ENCODE data around the gene RIN3. TPM values are rescaled to one million over a fixed set of nuclear protein-coding genes. Genes with fewer than 3 reads are reported as not detected.

The RIN3 gene
- total RNA-seq, 1 experiment from 2014 or later: 4.8 TPM

DNA sequence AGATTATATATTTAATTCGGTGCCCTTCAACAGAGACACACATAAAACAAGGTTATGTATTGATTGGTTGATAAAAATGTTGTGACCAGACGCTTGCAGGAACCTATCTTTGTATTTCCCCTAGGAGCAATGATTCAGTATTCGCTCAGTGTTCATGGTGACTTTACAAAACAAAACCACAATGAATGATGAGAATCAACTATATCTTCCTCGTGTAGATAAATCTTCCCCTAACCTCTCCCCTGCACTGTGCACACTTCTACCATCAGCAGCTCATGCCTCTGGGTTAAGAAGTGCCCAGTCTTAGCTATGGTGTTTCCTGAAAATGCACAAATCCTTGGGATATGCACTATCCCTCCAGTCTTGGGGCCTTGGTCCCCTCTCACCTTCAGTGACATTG, 16.3 kb downstream of the RIN3 start:
- Histone ChIP-seq H4K20me1 (ENCODE audit: low read length) (no peaks in the 10 kb centered on the region), H3K36me3 (ENCODE audit: low read depth, low read length) (no peaks in the 10 kb centered on the region), H3K79me2 (ENCODE audit: low read length) (no peaks in the 10 kb centered on the region), H2AFZ (ENCODE audit: low read length) (no peak overlapping the region), H3K9ac (ENCODE audit: low read length) (no peak overlapping the region), H3K4me2 (ENCODE audit: low read length) (no peak overlapping the region), H3K27ac (ENCODE audit: low read length) (no peak overlapping the region), H3K9me3 (ENCODE audit: low read length) (no peaks in the 10 kb centered on the region), H3F3A (ENCODE audit: low read length, unreplicated experiment) (no peaks in the 10 kb centered on the region), H3K4me1 (ENCODE audit: insufficient read depth, low read length) (no peaks in the 10 kb centered on the region), H3K9me2 (replicated peaks; ENCODE audit: low read length) (no peaks in the 10 kb centered on the region), H3K27me3 (ENCODE audit: low read length) (no peaks in the 10 kb centered on the region), H3K4me3 (ENCODE audit: low read length) (no peak overlapping the region)
- BruUV-seq (replicated peaks): no TSS peak
- POLR2A ChIA-PET (ENCODE audit: unreplicated experiment): no interaction called here
- intact Hi-C loops (cut with micrococcal nuclease): no loop called here
- CTCF ChIA-PET: no interaction called here
- TF ChIP-seq, protein P1, sequence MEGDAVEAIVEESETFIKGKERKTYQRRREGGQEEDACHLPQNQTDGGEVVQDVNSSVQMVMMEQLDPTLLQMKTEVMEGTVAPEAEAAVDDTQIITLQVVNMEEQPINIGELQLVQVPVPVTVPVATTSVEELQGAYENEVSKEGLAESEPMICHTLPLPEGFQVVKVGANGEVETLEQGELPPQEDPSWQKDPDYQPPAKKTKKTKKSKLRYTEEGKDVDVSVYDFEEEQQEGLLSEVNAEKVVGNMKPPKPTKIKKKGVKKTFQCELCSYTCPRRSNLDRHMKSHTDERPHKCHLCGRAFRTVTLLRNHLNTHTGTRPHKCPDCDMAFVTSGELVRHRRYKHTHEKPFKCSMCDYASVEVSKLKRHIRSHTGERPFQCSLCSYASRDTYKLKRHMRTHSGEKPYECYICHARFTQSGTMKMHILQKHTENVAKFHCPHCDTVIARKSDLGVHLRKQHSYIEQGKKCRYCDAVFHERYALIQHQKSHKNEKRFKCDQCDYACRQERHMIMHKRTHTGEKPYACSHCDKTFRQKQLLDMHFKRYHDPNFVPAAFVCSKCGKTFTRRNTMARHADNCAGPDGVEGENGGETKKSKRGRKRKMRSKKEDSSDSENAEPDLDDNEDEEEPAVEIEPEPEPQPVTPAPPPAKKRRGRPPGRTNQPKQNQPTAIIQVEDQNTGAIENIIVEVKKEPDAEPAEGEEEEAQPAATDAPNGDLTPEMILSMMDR (conservative IDR thresholded peaks at IDR 0.05; ENCODE audit: low read depth, low read length): no peak
- TF ChIP-seq EZH2 (IDR thresholded peaks at IDR 0.05; ENCODE audit: low read length, unreplicated experiment) (no peak), EZH2phosphoT487 (IDR thresholded peaks at IDR 0.05; ENCODE audit: borderline replicate concordance, low read length) (no peak)
- no peak for ATAC-seq
- DNase-seq: peak; percentile 18

DNA sequence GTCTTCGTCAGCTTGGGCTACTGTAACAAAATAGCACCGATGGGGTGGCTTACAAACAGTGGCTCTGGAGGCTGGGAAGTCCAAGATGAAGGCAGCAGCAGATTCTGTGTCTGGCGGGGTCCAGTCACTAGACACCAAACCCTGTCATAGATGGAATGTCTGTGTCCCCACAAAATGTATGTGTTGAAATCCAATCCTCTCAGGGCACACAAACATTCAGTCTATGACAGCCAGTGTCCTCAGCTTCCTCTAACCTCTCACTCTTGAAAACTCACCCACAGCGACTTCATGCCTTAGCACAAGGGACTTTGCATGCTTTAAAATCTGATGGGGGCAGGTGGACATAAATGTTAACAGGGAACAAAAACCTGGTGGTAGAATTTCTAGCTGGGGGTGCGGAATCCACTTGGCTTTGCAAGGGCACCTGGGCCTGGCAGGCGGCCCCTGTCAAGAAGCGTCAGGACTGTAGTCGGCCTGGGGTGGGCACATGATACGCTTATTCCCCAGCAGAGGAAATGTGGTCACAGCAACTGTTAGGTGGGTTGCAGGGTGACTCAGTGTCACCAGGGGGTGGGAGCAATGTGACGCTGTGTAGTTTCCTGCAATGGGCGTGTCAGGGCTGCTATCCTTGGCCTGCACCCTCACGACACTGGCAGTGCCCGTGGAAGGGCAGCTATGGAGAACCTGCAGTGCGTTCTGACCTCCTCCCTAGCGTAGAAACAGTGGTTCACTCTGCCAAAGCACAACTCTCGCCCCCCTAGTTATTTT, 17.7 kb downstream of the RIN3 start:
- Histone ChIP-seq H2AFZ (ENCODE audit: low read length) (no peak overlapping the region), H3F3A (ENCODE audit: low read length, unreplicated experiment) (no peaks in the 10 kb centered on the region), H3K79me2 (ENCODE audit: low read length) (no peaks in the 10 kb centered on the region), H3K27me3 (ENCODE audit: low read length) (no peaks in the 10 kb centered on the region), H3K4me2 (ENCODE audit: low read length) (no peak overlapping the region), H3K9me2 (replicated peaks; ENCODE audit: low read length) (no peaks in the 10 kb centered on the region), H3K4me1 (ENCODE audit: insufficient read depth, low read length) (no peaks in the 10 kb centered on the region; the same call in 1 of the 2 replicates), H3K36me3 (ENCODE audit: low read depth, low read length) (no peaks in the 10 kb centered on the region), H3K4me3 (ENCODE audit: low read length) (no peak overlapping the region), H3K27ac (ENCODE audit: low read length) (no peak overlapping the region), H4K20me1 (ENCODE audit: low read length) (no peaks in the 10 kb centered on the region), H3K9me3 (ENCODE audit: low read length) (no peaks in the 10 kb centered on the region), H3K9ac (ENCODE audit: low read length) (no peak overlapping the region)
- ChIA-PET CTCF (no interaction called here), POLR2A (ENCODE audit: unreplicated experiment) (no interaction called here)
- TF ChIP-seq, protein P1 (conservative IDR thresholded peaks at IDR 0.05; ENCODE audit: low read depth, low read length): no peak
- TF ChIP-seq EZH2 (IDR thresholded peaks at IDR 0.05; ENCODE audit: low read length, unreplicated experiment) (no peak), EZH2phosphoT487 (IDR thresholded peaks at IDR 0.05; ENCODE audit: borderline replicate concordance, low read length) (no peak)
- no peak for ATAC-seq
- no peak for DNase-seq
- BruUV-seq (replicated peaks): no TSS peak
- intact Hi-C loops (cut with micrococcal nuclease): no loop called here

DNA sequence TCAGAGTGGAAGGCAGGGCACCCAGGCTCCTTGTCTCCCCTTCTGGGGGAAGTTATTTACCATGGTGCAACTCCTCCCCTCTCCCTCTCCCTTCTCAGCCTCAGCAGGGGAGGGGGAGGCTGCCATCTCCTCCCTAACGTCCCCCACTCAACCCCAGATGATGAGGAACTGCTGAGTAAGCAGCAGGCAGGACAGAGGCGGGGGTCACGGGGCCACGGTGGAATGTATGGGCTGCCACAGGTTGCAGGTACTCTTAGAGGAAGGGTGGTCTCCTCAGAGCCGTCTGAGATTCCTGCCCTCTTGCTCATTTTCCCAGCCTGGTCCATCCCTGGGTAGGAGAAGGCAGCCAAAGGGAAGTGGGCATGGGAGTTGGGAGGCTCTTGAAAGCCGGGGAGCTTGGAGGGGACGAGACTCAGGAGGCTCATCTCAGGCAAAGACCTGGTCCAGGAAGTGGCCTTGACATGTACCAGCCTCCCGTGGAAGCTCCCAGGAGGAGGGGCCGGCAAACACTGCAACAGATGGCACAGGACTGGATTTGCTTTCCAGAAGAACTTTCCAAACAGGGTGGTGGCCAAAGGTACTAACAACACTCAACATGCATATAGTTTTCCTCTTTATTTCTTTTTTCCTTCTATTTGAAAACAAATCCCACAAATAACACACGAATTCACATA, 19.0 kb downstream of the RIN3 start:
- TF ChIP-seq, protein P1 (conservative IDR thresholded peaks at IDR 0.05; ENCODE audit: low read depth, low read length): no peak
- TF ChIP-seq EZH2phosphoT487 (IDR thresholded peaks at IDR 0.05; ENCODE audit: borderline replicate concordance, low read length) (no peak), EZH2 (IDR thresholded peaks at IDR 0.05; ENCODE audit: low read length, unreplicated experiment) (no peak)
- H3K4me2 ChIP-seq (ENCODE audit: low read length): no peak overlapping the region
- no peaks in the 10 kb centered on the region for H3K9me3 ChIP-seq (ENCODE audit: low read length)
- H3K27me3 ChIP-seq (ENCODE audit: low read length): no peaks in the 10 kb centered on the region
- DNase-seq (no peak), ATAC-seq (no peak)
- H3K79me2 ChIP-seq (ENCODE audit: low read length): no peaks in the 10 kb centered on the region
- no peaks in the 10 kb centered on the region for H3K36me3 ChIP-seq (ENCODE audit: low read depth, low read length)
- H2AFZ ChIP-seq (ENCODE audit: low read length): no peak overlapping the region
- H3K9me2 ChIP-seq (replicated peaks; ENCODE audit: low read length): no peaks in the 10 kb centered on the region
- no peaks in the 10 kb centered on the region for H3F3A ChIP-seq (ENCODE audit: low read length, unreplicated experiment)
- POLR2A ChIA-PET (ENCODE audit: unreplicated experiment): no interaction called here
- no peaks in the 10 kb centered on the region; the same call in 1 of the 2 replicates for H3K4me1 ChIP-seq (ENCODE audit: insufficient read depth, low read length)
- BruUV-seq (replicated peaks): no TSS peak
- intact Hi-C loops (cut with micrococcal nuclease): no loop called here
- CTCF ChIA-PET: no interaction called here
- no peak overlapping the region for H3K27ac ChIP-seq (ENCODE audit: low read length)
- H3K4me3 ChIP-seq (ENCODE audit: low read length): no peak overlapping the region
- H3K9ac ChIP-seq (ENCODE audit: low read length): no peak overlapping the region
- H4K20me1 ChIP-seq (ENCODE audit: low read length): no peaks in the 10 kb centered on the region

Data from PC-3 (cell line).